Endothelial cell (in vitro differentiated cells): Measurements from ENCODE around the gene ADARB2. TPM values are rescaled to one million over a fixed set of nuclear protein-coding genes. Genes with fewer than 3 reads are reported as not detected.
"Not testable (repeated sequence)": the region's sequence is repeated elsewhere in the genome, so short reads cannot be mapped to it uniquely, and the experiment has no call there.

ENCODE experiments used
- DNase-seq: peaks from one replicate; pipeline ENCODE4 v3.0.0; 2021; ENCODE audit warnings: low spot score
- H3K27ac Mint-ChIP-seq: one replicate; pipeline ENCODE4 v1.8.0; 2021; ENCODE audit warnings: mixed read lengths, inconsistent platforms; ENCODE audit not compliant: unreplicated experiment
- H3K27me3 Mint-ChIP-seq: one replicate; pipeline ENCODE4 v1.8.0; 2021; ENCODE audit warnings: mild to moderate bottlenecking, moderate library complexity, mixed read lengths, inconsistent platforms; ENCODE audit not compliant: unreplicated experiment
- H3K36me3 Mint-ChIP-seq: one replicate; pipeline ENCODE4 v1.8.0; 2021; ENCODE audit warnings: mild to moderate bottlenecking, low read depth, mixed read lengths, inconsistent platforms; ENCODE audit not compliant: unreplicated experiment
- H3K4me1 Mint-ChIP-seq: one replicate; pipeline ENCODE4 v1.8.0; 2021; ENCODE audit warnings: mild to moderate bottlenecking, mixed read lengths, inconsistent platforms; ENCODE audit not compliant: unreplicated experiment
- H3K4me3 Mint-ChIP-seq: one replicate; pipeline ENCODE4 v1.8.0; 2021; ENCODE audit warnings: mild to moderate bottlenecking, mixed read lengths, inconsistent platforms; ENCODE audit not compliant: unreplicated experiment
- H3K9me3 Mint-ChIP-seq: one replicate; pipeline ENCODE4 v1.8.0; 2021; ENCODE audit warnings: mixed read lengths, inconsistent platforms; ENCODE audit not compliant: unreplicated experiment
- total RNA-seq: library from RNA; stranded (reverse); fragmentation: NEBNext Ultra II Directional; extraction: Animal tissue kit (Norgen Biotek cat#: 25700); gene quantifications from one replicate; pipeline ENCODE4 v1.2.1, GENCODE V29; 2021; ENCODE audit not compliant: unreplicated experiment
- TF ChIP-seq, protein P1 (sequence below): fragments of 200-600 bp; sonication (generic); IDR thresholded peaks from one replicate; pipeline ENCODE4 v1.5.0; 2021; ENCODE audit warnings: antibody characterized with exemption; ENCODE audit not compliant: unreplicated experiment

ADARB2 gene
- total RNA-seq, 1 donor from 2014 or later: 54.9 TPM

DNA sequence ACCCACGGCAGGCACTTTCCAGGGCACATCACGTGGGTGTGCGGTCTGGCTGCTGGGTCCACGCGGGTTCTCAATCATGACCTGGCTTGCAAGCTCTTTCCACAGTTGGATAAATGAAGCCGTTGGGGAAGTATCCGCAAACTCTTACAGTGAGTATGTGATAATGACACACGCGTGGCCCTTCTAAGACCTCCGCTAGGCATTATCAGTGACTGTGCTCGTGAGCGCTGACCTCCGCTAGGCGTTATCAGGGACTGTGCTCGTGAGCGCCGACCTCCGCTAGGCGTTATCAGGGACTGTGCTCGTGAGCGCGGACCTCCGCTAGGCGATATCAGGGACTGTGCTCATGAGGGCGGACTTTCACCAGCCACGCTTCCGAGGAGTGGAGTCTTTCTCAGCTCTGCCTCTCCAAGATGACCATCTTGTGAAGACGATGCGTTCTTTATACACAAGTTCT, 574.1 kb downstream of the ADARB2 start:
- no peak for DNase-seq
- Mint-ChIP-seq H3K27ac (no peak overlapping the region), H3K4me3 (no peak overlapping the region), H3K4me1 (no peaks in the 10 kb centered on the region), H3K36me3 (peaks cover 4% of the 10 kb centered on the region), H3K9me3 (no peaks in the 10 kb centered on the region), H3K27me3 (peaks cover 10% of the 10 kb centered on the region)
- TF ChIP-seq, protein P1, sequence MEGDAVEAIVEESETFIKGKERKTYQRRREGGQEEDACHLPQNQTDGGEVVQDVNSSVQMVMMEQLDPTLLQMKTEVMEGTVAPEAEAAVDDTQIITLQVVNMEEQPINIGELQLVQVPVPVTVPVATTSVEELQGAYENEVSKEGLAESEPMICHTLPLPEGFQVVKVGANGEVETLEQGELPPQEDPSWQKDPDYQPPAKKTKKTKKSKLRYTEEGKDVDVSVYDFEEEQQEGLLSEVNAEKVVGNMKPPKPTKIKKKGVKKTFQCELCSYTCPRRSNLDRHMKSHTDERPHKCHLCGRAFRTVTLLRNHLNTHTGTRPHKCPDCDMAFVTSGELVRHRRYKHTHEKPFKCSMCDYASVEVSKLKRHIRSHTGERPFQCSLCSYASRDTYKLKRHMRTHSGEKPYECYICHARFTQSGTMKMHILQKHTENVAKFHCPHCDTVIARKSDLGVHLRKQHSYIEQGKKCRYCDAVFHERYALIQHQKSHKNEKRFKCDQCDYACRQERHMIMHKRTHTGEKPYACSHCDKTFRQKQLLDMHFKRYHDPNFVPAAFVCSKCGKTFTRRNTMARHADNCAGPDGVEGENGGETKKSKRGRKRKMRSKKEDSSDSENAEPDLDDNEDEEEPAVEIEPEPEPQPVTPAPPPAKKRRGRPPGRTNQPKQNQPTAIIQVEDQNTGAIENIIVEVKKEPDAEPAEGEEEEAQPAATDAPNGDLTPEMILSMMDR: no peak

DNA sequence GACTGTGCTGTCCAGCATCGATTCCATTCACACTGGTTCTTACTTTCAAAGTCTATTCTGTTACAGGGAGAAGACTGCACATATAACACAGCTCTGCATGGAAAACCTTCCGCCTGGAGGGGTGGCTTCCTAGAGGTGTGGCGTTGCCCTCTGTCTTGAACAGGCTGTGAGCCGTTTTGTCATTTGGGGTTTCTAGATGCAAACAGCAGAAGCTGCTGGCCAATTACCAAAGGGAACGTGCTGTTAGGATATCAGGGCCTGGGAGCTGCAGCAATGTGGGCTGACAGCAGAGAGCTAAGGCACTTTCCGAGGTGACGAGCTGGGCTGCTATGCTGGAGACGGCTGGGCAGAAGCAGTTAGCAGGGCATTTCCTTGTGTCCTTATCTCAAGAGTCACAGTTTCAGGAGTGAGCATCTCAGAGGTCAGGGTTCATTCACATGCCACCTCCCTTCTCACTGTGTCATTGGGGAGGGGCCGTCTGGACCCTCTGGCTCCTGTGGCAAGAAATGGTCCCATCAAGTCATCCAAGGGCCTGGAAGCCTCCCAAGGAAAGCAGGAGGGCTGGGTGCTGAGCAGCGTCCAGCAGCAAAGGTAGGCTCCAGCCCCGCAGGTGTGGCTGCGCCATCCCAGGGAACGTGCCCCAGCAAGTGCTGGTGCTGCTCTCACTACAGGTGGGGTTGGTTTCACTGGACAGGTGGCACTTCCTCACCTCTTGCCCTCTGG, 574.7 kb downstream of the ADARB2 start:
- TF ChIP-seq, protein P1: no peak
- no peak overlapping the region for H3K27ac Mint-ChIP-seq
- peaks cover 4% of the 10 kb centered on the region for H3K36me3 Mint-ChIP-seq
- no peak overlapping the region for H3K4me3 Mint-ChIP-seq
- DNase-seq: no peak
- no peaks in the 10 kb centered on the region for H3K4me1 Mint-ChIP-seq
- H3K27me3 Mint-ChIP-seq: peaks cover 10% of the 10 kb centered on the region
- no peaks in the 10 kb centered on the region for H3K9me3 Mint-ChIP-seq

DNA sequence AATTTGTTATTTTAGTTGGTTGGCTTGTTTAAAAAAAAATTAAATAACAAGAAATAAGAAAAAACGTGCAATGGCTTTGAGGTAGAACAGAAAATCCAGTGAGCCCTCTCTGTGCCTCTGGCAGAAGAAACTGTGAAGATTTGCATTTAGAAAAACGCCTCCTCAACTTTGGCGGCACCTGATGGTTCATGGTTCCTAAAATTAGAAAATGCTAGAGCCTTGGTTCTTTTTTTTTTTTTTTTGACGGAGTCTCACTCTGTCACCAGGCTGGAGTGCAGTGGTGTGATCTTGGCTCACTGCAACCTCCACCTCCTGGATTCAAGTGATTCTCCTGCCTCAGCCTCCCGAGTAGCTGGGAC, 576.0 kb downstream of the ADARB2 start:
- not testable (repeated sequence) for H3K27ac Mint-ChIP-seq, H3K27me3 Mint-ChIP-seq, H3K36me3 Mint-ChIP-seq, H3K9me3 Mint-ChIP-seq, H3K4me1 Mint-ChIP-seq, DNase-seq, H3K4me3 Mint-ChIP-seq

DNA sequence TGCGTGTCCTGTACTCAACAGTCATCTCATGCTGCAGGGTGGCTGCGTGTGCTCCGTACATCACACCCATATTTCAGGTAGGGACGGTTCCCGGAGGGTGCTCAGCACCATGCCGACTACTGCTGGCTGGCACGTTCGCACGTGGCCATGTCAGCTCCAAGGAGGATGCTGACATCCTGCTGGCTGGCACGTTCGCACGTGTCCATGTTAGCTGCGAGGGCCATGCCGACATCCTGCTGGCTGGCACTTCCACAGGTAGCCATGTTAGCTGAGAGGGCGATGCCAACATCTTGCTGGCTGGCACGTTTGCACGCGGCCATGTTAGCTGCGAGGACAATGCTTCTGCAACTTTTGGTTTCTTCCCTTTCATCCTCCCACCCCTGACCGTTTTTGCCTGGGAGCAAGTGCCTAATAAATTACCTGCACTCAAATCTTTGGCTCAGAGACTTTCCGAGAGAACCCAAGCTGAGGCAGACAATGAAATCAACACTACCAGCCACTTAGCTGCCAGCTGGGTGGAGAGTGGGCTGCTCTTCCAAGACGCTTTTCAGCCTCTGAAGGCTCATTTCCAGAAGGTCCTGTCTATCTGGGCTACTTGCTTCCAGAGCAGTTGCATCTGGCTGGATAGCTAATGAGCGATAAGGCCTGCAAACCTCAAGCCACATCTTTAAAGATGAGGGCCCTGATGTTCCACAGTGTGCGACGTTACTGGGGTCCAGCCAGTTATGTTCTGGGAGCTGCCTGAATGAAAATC, 576.6 kb downstream of the ADARB2 start:
- TF ChIP-seq, protein P1: no peak
- no peak overlapping the region for H3K4me3 Mint-ChIP-seq
- H3K27me3 Mint-ChIP-seq: peaks cover 10% of the 10 kb centered on the region
- H3K4me1 Mint-ChIP-seq: no peaks in the 10 kb centered on the region
- no peak for DNase-seq
- H3K36me3 Mint-ChIP-seq: no peaks in the 10 kb centered on the region
- H3K9me3 Mint-ChIP-seq: no peaks in the 10 kb centered on the region
- H3K27ac Mint-ChIP-seq: no peak overlapping the region

DNA sequence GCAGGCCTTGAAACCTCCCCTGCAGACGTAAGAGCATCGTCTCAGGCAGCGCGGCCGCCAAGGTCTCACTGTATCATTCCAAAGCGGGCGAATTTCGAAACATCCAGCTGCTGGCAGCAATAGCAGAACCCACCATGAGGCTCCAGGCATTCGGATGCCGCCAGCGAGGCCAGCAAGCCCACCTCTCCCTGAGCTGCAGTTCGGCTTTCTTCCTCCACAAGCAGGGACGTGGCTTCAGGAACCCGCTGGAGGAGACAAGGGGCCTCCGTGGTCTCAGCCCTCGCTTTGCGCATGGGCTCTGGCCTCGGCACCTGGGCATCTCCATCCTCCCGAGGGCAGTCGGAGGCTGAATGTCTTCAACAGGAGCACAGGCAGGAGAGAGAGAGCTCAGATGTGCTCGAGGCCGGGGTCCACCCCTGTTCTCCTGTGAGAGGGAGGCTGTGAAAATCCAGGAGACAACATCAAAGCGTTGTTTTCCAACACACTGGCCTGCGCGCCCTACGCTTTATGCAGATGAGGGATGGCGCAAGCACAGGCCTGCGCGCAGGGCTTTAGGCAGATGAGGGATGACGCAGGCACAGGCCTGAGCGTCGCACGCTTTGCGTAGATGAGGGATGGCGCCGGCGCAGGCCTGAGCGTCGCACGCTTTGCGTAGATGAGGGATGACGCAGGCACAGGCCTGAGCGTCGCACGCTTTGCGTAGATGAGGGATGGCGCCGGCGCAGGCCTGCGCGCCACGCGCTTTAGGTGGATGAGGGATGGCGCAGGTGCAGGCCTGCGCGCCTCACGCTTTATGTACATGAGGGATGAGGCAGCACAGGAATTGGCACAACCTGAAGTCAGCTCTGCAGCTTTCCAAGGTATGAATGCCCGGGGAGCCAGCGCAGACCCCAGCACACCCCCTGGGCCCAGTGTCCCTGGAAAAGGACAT, 577.9 kb downstream of the ADARB2 start:
- no peaks in the 10 kb centered on the region for H3K4me1 Mint-ChIP-seq
- no peak for DNase-seq
- H3K4me3 Mint-ChIP-seq: no peak overlapping the region
- TF ChIP-seq, protein P1: no peak
- H3K27me3 Mint-ChIP-seq: peaks cover 7% of the 10 kb centered on the region
- no peaks in the 10 kb centered on the region for H3K36me3 Mint-ChIP-seq
- no peak overlapping the region for H3K27ac Mint-ChIP-seq
- no peaks in the 10 kb centered on the region for H3K9me3 Mint-ChIP-seq

DNA sequence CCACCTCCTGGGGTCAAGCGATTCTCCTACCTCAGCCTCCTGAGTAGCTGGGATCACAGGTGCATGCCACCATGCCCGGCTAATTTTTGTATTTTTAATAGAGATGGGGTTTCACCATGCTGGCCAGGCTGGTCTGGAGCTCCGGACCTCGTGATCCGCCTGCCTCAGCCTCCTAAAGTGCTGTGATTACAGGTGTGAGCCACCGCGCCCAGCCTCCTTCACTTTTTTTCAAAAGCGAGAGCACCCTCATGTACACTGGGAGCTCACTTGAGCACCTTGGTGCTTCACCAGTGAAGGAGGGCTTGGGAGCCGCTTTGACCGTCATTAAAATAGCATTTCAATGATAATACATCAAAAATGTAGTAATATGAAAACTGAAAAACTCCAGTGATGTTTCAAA, 578.8 kb downstream of the ADARB2 start:
- DNase-seq, H3K4me1 Mint-ChIP-seq, H3K36me3 Mint-ChIP-seq, H3K27ac Mint-ChIP-seq, H3K9me3 Mint-ChIP-seq, H3K4me3 Mint-ChIP-seq, H3K27me3 Mint-ChIP-seq: not testable (repeated sequence)
